ENCODE data around the gene CPT1B.

GRCh38 chr22:50577697-50577986 lies 585 bp downstream of the CPT1B start:
- TF ChIP-seq TAF1 (IDR thresholded peaks at IDR 0.05; ENCODE audit: low read depth, low read length) = no peak
- no peak for TF ChIP-seq POLR2A (IDR thresholded peaks at IDR 0.05; ENCODE audit: low read depth, low read length)
- TF ChIP-seq POLR2AphosphoS5 (IDR thresholded peaks at IDR 0.05; ENCODE audit: low read depth, low read length) = no peak
